ENCODE data around the gene ULBP2. TPM values are rescaled to one million over a fixed set of nuclear protein-coding genes. Genes with fewer than 3 reads are reported as not detected.

The ULBP2 gene
- total and polyA plus RNA-seq, 7 experiments from 2014 or later = 0.27 to 1.0 (median 0.56) TPM; not detected in 2

DNA sequence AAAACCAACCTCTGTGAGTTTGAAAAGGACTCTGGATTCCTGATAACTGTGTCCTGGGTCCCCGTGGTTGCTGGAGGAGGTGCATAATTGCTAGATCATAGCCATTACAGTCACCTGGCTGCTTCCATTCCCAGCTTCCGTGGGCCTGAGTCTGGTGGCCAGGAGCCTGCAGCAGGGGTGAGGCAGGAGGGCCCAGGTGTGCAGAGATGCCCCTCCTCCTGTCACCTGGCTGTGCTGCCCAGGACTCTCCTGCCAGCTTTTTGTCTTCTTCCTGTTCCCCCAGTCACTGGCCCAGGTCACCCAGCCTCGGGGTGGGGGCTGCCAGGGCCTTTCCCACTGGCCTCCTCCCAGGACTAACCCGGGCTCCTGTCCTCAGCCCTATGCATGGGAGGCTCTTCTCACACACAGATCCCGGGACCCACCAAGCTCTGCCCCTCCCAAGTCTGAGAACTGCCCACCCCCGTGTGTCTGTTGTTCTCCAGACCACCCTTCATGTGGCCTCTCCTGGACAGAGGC is 53.5 kb downstream of the ULBP2 start:
- Mint-ChIP-seq H3K4me3 (no peak overlapping the region), H3K9me3 (peaks cover 0 to 5% (median 0%) of the 10 kb centered on the region in 11 donors), H3K27me3 (peaks cover 55 to 88% (median 75%) of the 10 kb centered on the region in 5 donors), H3K36me3 (peaks cover 0 to 7% (median 0%) of the 10 kb centered on the region in 5 donors), H3K4me1 (peaks cover 14 to 18% (median 15%) of the 10 kb centered on the region in 7 donors), H3K27ac (no peak overlapping the region)
- H3K9me3 ChIP-seq (ENCODE audit: control insufficient read depth in 2 of 3, low read length in 3 of 3) = no peaks in the 10 kb centered on the region
- no peak overlapping the region for H3K27ac ChIP-seq (ENCODE audit: low read depth, low read length)
- intact Hi-C loops (cut with micrococcal nuclease) = no loop called here
- ATAC-seq (no peak), DNase-seq (no peak)
- ChIA-PET CTCF (no interaction called here), POLR2A (interaction anchor here (0.6 kb wide), 1 partner anchor 12 kb away, joined by 4 read pairs; no protein-coding TSS in a partner anchor)
- peaks cover 2 to 20% of the 10 kb centered on the region in 2 donors for H3K27me3 ChIP-seq (ENCODE audit: control insufficient read depth in 2 of 2, insufficient read depth in 2 of 2, low read length in 2 of 2)
- peaks cover 16 to 17% of the 10 kb centered on the region in 2 donors for H3K4me1 ChIP-seq (ENCODE audit: control insufficient read depth in 2 of 2, insufficient read depth in 2 of 2, low read length in 2 of 2)
- H3K4me3 ChIP-seq (ENCODE audit: low read length) = no peak overlapping the region
- H3K36me3 ChIP-seq (ENCODE audit: control insufficient read depth in 2 of 3, insufficient read depth in 3 of 3, low read length in 3 of 3) = no peaks in the 10 kb centered on the region

DNA sequence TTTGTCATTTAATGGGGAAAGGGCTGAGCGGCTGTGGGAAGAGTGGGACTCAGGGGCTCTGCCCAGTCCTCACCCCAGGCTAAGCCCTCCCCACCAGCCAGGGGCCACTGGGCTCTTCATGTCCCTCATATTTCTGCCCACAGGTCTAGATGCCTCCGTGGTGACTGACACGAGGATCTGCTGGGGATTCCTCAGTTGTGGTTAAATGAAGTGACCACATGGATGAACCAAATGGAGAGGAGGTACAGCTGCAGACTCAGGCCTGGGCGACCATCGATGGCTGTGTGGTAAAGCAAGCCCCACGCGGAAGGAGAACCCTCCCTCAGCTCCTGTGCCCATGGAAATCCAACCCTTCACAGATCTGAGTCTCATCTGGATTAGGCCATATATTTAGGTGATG is 54.2 kb downstream of the ULBP2 start:
- H3K9me3 ChIP-seq (ENCODE audit: control insufficient read depth in 2 of 3, low read length in 3 of 3) = no peaks in the 10 kb centered on the region
- H3K4me3 Mint-ChIP-seq = no peak overlapping the region
- no peak for ATAC-seq
- no peak overlapping the region for H3K27ac Mint-ChIP-seq
- no peak overlapping the region for H3K4me3 ChIP-seq (ENCODE audit: low read length)
- no peaks in the 10 kb centered on the region for H3K36me3 ChIP-seq (ENCODE audit: control insufficient read depth in 2 of 3, insufficient read depth in 3 of 3, low read length in 3 of 3)
- intact Hi-C loops (cut with micrococcal nuclease) = no loop called here
- H3K27me3 ChIP-seq (ENCODE audit: control insufficient read depth in 2 of 2, insufficient read depth in 2 of 2, low read length in 2 of 2) = peaks cover 0 to 18% of the 10 kb centered on the region in 2 donors
- H3K4me1 Mint-ChIP-seq = peaks cover 9 to 17% (median 12%) of the 10 kb centered on the region in 7 donors
- no peak overlapping the region for H3K27ac ChIP-seq (ENCODE audit: low read depth, low read length)
- POLR2A ChIA-PET = no interaction called here
- peaks cover 0 to 9% (median 0%) of the 10 kb centered on the region in 5 donors for H3K36me3 Mint-ChIP-seq
- peaks cover 9 to 15% of the 10 kb centered on the region in 2 donors for H3K4me1 ChIP-seq (ENCODE audit: control insufficient read depth in 2 of 2, insufficient read depth in 2 of 2, low read length in 2 of 2)
- H3K27me3 Mint-ChIP-seq = peaks cover 49 to 82% (median 69%) of the 10 kb centered on the region in 5 donors
- no peak for DNase-seq
- H3K9me3 Mint-ChIP-seq = peaks cover 0 to 6% (median 0%) of the 10 kb centered on the region in 11 donors
- CTCF ChIA-PET = no interaction called here

Other genes starting within 250 kb of the ULBP2 start
- 10 to 100 TPM; 33.3 to 49.5 (median 44.6) TPM for gene LATS1, start 223.9 kb upstream of the ULBP2 start, total RNA-seq
- gene LATS1, start 223.9 kb upstream of the ULBP2 start, polyA plus RNA-seq = 10 to 100 TPM; 14.2 to 17.7 TPM
- gene NUP43, start 195.5 kb upstream of the ULBP2 start, total RNA-seq = 10 to 100 TPM; 14.0 to 70.7 (median 60.2) TPM
- gene NUP43, start 195.5 kb upstream of the ULBP2 start, polyA plus RNA-seq = 1 to 10 TPM; 5.1 to 6.6 TPM
- 10 to 100 TPM; 26.6 to 84.9 (median 47.1) TPM for gene PCMT1, start 192.3 kb upstream of the ULBP2 start, total RNA-seq
- 100 to 1,000 TPM; 132 to 135 TPM for gene PCMT1, start 192.3 kb upstream of the ULBP2 start, polyA plus RNA-seq
- 1 to 10 TPM in 4 of 5 experiments, under 1 TPM in 1; 0.88 to 3.7 (median 2.8) TPM for gene LRP11, start 77.7 kb upstream of the ULBP2 start, total RNA-seq
- gene LRP11, start 77.7 kb upstream of the ULBP2 start, polyA plus RNA-seq = 1 to 10 TPM in 1 of 2 donors, under 1 TPM in 1; 0.76 to 1.5 TPM
- gene RAET1E, start 43.9 kb upstream of the ULBP2 start, total RNA-seq = not detected
- gene RAET1E, start 43.9 kb upstream of the ULBP2 start, polyA plus RNA-seq = not detected
- not detected for gene RAET1G, start 18.9 kb upstream of the ULBP2 start, total RNA-seq
- not detected for gene RAET1G, start 18.9 kb upstream of the ULBP2 start, polyA plus RNA-seq
- gene ULBP1, start 21.9 kb downstream of the ULBP2 start, total RNA-seq = 1 to 10 TPM in 1 of 5 experiments, not detected in 4; 1.4 TPM
- gene ULBP1, start 21.9 kb downstream of the ULBP2 start, polyA plus RNA-seq = not detected
- gene RAET1L, start 83.5 kb downstream of the ULBP2 start, total RNA-seq = not detected
- not detected for gene RAET1L, start 83.5 kb downstream of the ULBP2 start, polyA plus RNA-seq
- 1 to 10 TPM in 1 of 5 experiments, under 1 TPM in 1, not detected in 3; 0.42 to 1.5 TPM for gene ULBP3, start 127.1 kb downstream of the ULBP2 start, total RNA-seq
- under 1 TPM; 0.27 to 0.36 TPM for gene ULBP3, start 127.1 kb downstream of the ULBP2 start, polyA plus RNA-seq
- not detected for gene PPP1R14C, start 201.0 kb downstream of the ULBP2 start, total RNA-seq
- gene PPP1R14C, start 201.0 kb downstream of the ULBP2 start, polyA plus RNA-seq = not detected